Right atrium auricular region (tissue), 2 donors: Measurements from ENCODE around the gene ARMC10. TPM values are rescaled to one million over a fixed set of nuclear protein-coding genes. Genes with fewer than 3 reads are reported as not detected.
"Not testable (repeated sequence)": the region's sequence is repeated elsewhere in the genome, so short reads cannot be mapped to it uniquely, and the experiment has no call there.

Experiments used
- DNase-seq: peaks from one replicate; pipeline ENCODE4 v3.0.0-alpha.2; 2019; ENCODE audit warnings: low spot score
- H3K27ac ChIP-seq, 2 donors: fragments of 200-600 bp; sonication (generic); 1 replicate in 1 of 2; 2 replicates in 1 of 2; pipeline ENCODE4 v1.5.1; 2016 to 2019
- H3K27me3 ChIP-seq, 2 donors: fragments of 200-600 bp; sonication (generic); one replicate each; pipeline versions ENCODE4 v1.5.1 to v1.6.0; 2017 to 2019
- H3K36me3 ChIP-seq: fragments of 200-600 bp; sonication (generic); one replicate; pipeline ENCODE4 v1.5.1; 2016
- H3K4me1 ChIP-seq, 2 donors: fragments of 200-600 bp; sonication (generic); one replicate each; pipeline versions ENCODE4 v1.5.1 to v1.6.0; 2017 to 2019
- H3K4me3 ChIP-seq, 2 donors: fragments of 200-600 bp; sonication (generic); 1 replicate in 1 of 2; 2 replicates in 1 of 2; pipeline ENCODE4 v1.5.1; 2017 to 2019; ENCODE audit warnings: mild to moderate bottlenecking in 1 of 2, moderate library complexity in 1 of 2
- H3K9me3 ChIP-seq, 2 donors: fragments of 200-600 bp; sonication (generic); one replicate each; pipeline ENCODE4 v1.5.1; 2019
- CTCF ChIP-seq, 2 donors: fragments of 200-600 bp; sonication (generic); IDR thresholded peaks; one replicate each; pipeline ENCODE4 v1.5.1; 2019; ENCODE audit warnings: antibody characterized with exemption in 2 of 2
- total RNA-seq, 2 donors: library from RNA; depleted of rRNA; stranded (reverse); fragments of >200 nt; gene quantifications; one replicate each; pipeline ENCODE4 v1.1.0, GENCODE V29; 2016

The ARMC10 gene
- total RNA-seq, 2 donors from 2014 or later, result 11.6 to 20.2 TPM

- no peak for TF ChIP-seq CTCF (IDR thresholded peaks at IDR 0.05)
- Histone ChIP-seq H3K4me1 (peaks cover 0 to 18% of the 10 kb centered on the region in 2 donors), H3K9me3 (no peaks in the 10 kb centered on the region), H3K4me3 (no peak overlapping the region), H3K36me3 (no peaks in the 10 kb centered on the region), H3K27me3 (no peaks in the 10 kb centered on the region), H3K27ac (no peak overlapping the region)
- DNase-seq, result no peak
Observed at GRCh38 chr7:103076764-103077163, 1.8 kb downstream of the ARMC10 start.

GRCh38 chr7:103077318-103077717 is 2.4 kb downstream of the ARMC10 start:
- TF ChIP-seq CTCF (IDR thresholded peaks at IDR 0.05), result no peak
- no peak for DNase-seq
- H3K9me3 ChIP-seq, result no peaks in the 10 kb centered on the region
- H3K27ac ChIP-seq, result no peak overlapping the region
- H3K4me3 ChIP-seq, result no peak overlapping the region
- peaks cover 0 to 18% of the 10 kb centered on the region in 2 donors for H3K4me1 ChIP-seq
- no peaks in the 10 kb centered on the region for H3K36me3 ChIP-seq
- H3K27me3 ChIP-seq, result no peaks in the 10 kb centered on the region

- H3K9me3 ChIP-seq, DNase-seq, H3K4me3 ChIP-seq, H3K36me3 ChIP-seq, H3K27ac ChIP-seq, H3K27me3 ChIP-seq: not testable (repeated sequence)
- peaks cover 0 to 18% of the 10 kb centered on the region in 2 donors for H3K4me1 ChIP-seq
Observed at GRCh38 chr7:103078226-103078625, 3.3 kb downstream of the ARMC10 start.

GRCh38 chr7:103079836-103080235 is 4.9 kb downstream of the ARMC10 start:
- H3K4me3 ChIP-seq, result no peak overlapping the region
- no peak for TF ChIP-seq CTCF (IDR thresholded peaks at IDR 0.05)
- H3K9me3 ChIP-seq, result no peaks in the 10 kb centered on the region

GRCh38 chr7:103080923-103081322 is 6.0 kb downstream of the ARMC10 start:
- Histone ChIP-seq H3K27ac (no peak overlapping the region), H3K36me3 (peaks cover 16% of the 10 kb centered on the region), H3K4me1 (peaks cover 0 to 6% of the 10 kb centered on the region in 2 donors), H3K9me3 (no peaks in the 10 kb centered on the region), H3K4me3 (no peak overlapping the region), H3K27me3 (no peaks in the 10 kb centered on the region)
- no peak for TF ChIP-seq CTCF (IDR thresholded peaks at IDR 0.05)
- no peak for DNase-seq

More at GRCh38 chr7:103079836-103080235, 4.9 kb downstream of the ARMC10 start:
- Histone ChIP-seq H3K36me3 (peaks cover 10% of the 10 kb centered on the region), H3K27ac (no peak overlapping the region), H3K4me1 (peaks cover 0 to 10% of the 10 kb centered on the region in 2 donors), H3K27me3 (no peaks in the 10 kb centered on the region)
- DNase-seq, result no peak

- Histone ChIP-seq H3K4me1 (no peaks in the 10 kb centered on the region), H3K36me3 (peaks cover 18% of the 10 kb centered on the region), H3K27ac (no peak overlapping the region), H3K4me3 (no peak overlapping the region), H3K9me3 (no peaks in the 10 kb centered on the region), H3K27me3 (no peaks in the 10 kb centered on the region)
- DNase-seq, result no peak
- no peak for TF ChIP-seq CTCF (IDR thresholded peaks at IDR 0.05)
Observed at GRCh38 chr7:103082497-103082896, 7.6 kb downstream of the ARMC10 start.
